ENCODE data around the gene TNFRSF14. TPM values are rescaled to one million over a fixed set of nuclear protein-coding genes. Genes with fewer than 3 reads are reported as not detected.

TNFRSF14 gene
- total RNA-seq, 1 donor from 2014 or later, result 0.26 TPM

GRCh38 chr1:2528966-2529783, 27.0 kb upstream of the TNFRSF14 start:
- peaks cover 21% of the 10 kb centered on the region for H3K27me3 Mint-ChIP-seq (ENCODE audit: unreplicated experiment)
- H3K27ac Mint-ChIP-seq (ENCODE audit: unreplicated experiment), result no peak overlapping the region
- no peak overlapping the region for H3K4me3 Mint-ChIP-seq (ENCODE audit: unreplicated experiment)
- H3K36me3 Mint-ChIP-seq (ENCODE audit: low read depth, unreplicated experiment), result peaks cover 5% of the 10 kb centered on the region
- no peak for DNase-seq (ENCODE audit: low spot score)
- no peak for TF ChIP-seq CTCF (IDR thresholded peaks at IDR 0.05; ENCODE audit: unreplicated experiment)
- peaks cover 11% of the 10 kb centered on the region for H3K4me1 Mint-ChIP-seq (ENCODE audit: unreplicated experiment)
- H3K9me3 Mint-ChIP-seq (ENCODE audit: unreplicated experiment), result no peaks in the 10 kb centered on the region

- H3K27ac Mint-ChIP-seq (ENCODE audit: unreplicated experiment), result no peak within 1 kb of the TSS
- peaks cover 3% of the 10 kb centered on the region for H3K4me1 Mint-ChIP-seq (ENCODE audit: unreplicated experiment)
- no peak within 1 kb of the TSS for H3K4me3 Mint-ChIP-seq (ENCODE audit: unreplicated experiment)
- TF ChIP-seq CTCF (IDR thresholded peaks at IDR 0.05; ENCODE audit: unreplicated experiment), result no peak
- DNase-seq (ENCODE audit: low spot score), result no peak
- no peaks in the 10 kb centered on the region for H3K9me3 Mint-ChIP-seq (ENCODE audit: unreplicated experiment)
- peaks cover 17% of the 10 kb centered on the region for H3K27me3 Mint-ChIP-seq (ENCODE audit: unreplicated experiment)
- peaks cover 2% of the 10 kb centered on the region for H3K36me3 Mint-ChIP-seq (ENCODE audit: low read depth, unreplicated experiment)
Observed at GRCh38 chr1:2529784-2530512, 26.2 kb upstream of the TNFRSF14 start, which contains the start of gene HES5. Gene HES5 (minus strand): TSS chr1:2530263. CDS start chr1:2530164, 99 bp downstream.

GRCh38 chr1:2530513-2531361, 25.4 kb upstream of the TNFRSF14 start:
- Mint-ChIP-seq H3K36me3 (ENCODE audit: low read depth, unreplicated experiment) (no peaks in the 10 kb centered on the region), H3K4me3 (ENCODE audit: unreplicated experiment) (no peak overlapping the region), H3K27me3 (ENCODE audit: unreplicated experiment) (peaks cover 19% of the 10 kb centered on the region), H3K4me1 (ENCODE audit: unreplicated experiment) (no peaks in the 10 kb centered on the region), H3K9me3 (ENCODE audit: unreplicated experiment) (no peaks in the 10 kb centered on the region), H3K27ac (ENCODE audit: unreplicated experiment) (no peak overlapping the region)
- TF ChIP-seq CTCF (IDR thresholded peaks at IDR 0.05; ENCODE audit: unreplicated experiment), result no peak
- DNase-seq (ENCODE audit: low spot score), result no peak

GRCh38 chr1:2532485-2533160, 23.5 kb upstream of the TNFRSF14 start:
- H3K27ac Mint-ChIP-seq (ENCODE audit: unreplicated experiment), result no peak overlapping the region
- no peak for TF ChIP-seq CTCF (IDR thresholded peaks at IDR 0.05; ENCODE audit: unreplicated experiment)
- H3K27me3 Mint-ChIP-seq (ENCODE audit: unreplicated experiment), result peaks cover 17% of the 10 kb centered on the region
- no peaks in the 10 kb centered on the region for H3K4me1 Mint-ChIP-seq (ENCODE audit: unreplicated experiment)
- no peaks in the 10 kb centered on the region for H3K36me3 Mint-ChIP-seq (ENCODE audit: low read depth, unreplicated experiment)
- no peaks in the 10 kb centered on the region for H3K9me3 Mint-ChIP-seq (ENCODE audit: unreplicated experiment)
- H3K4me3 Mint-ChIP-seq (ENCODE audit: unreplicated experiment), result no peak overlapping the region
- no peak for DNase-seq (ENCODE audit: low spot score)
